ENCODE data around the gene FRY.
"Not testable (repeated sequence)": the region's sequence is repeated elsewhere in the genome, so short reads cannot be mapped to it uniquely, and the experiment has no call there.

The FRY gene

GRCh38 chr13:32041429-32041828, 9.9 kb downstream of the FRY start:
- DNase-seq (ENCODE audit: low spot score) = no peak

- no peak for DNase-seq (ENCODE audit: low spot score)
These were observed 11.0 kb downstream of the FRY start for GRCh38 chr13:32042551-32042950.

- no peak for DNase-seq (ENCODE audit: low spot score)
These were observed 12.9 kb downstream of the FRY start for GRCh38 chr13:32044446-32044845.

GRCh38 chr13:32045537-32045936, 14.0 kb downstream of the FRY start:
- no peak for DNase-seq (ENCODE audit: low spot score)

GRCh38 chr13:32045982-32046785, 14.6 kb downstream of the FRY start:
- no peak for DNase-seq (ENCODE audit: low spot score)

GRCh38 chr13:32047088-32047487, 15.5 kb downstream of the FRY start:
- DNase-seq (ENCODE audit: low spot score) = no peak

- DNase-seq (ENCODE audit: low spot score) = no peak
These were observed 16.2 kb downstream of the FRY start for GRCh38 chr13:32047793-32048192.

GRCh38 chr13:32048816-32049215, 17.2 kb downstream of the FRY start:
- DNase-seq (ENCODE audit: low spot score) = no peak

GRCh38 chr13:32051156-32051555, 19.6 kb downstream of the FRY start:
- DNase-seq (ENCODE audit: low spot score) = no peak

- DNase-seq (ENCODE audit: low spot score) = no peak
These were observed 24.7 kb downstream of the FRY start for GRCh38 chr13:32056316-32056715.

- not testable (repeated sequence) for DNase-seq (ENCODE audit: low spot score)
These were observed 25.8 kb downstream of the FRY start for GRCh38 chr13:32057325-32057724.

GRCh38 chr13:32059511-32059984, 28.0 kb downstream of the FRY start:
- DNase-seq (ENCODE audit: low spot score) = no peak

GRCh38 chr13:32060401-32060878, 28.9 kb downstream of the FRY start:
- no peak for DNase-seq (ENCODE audit: low spot score)

GRCh38 chr13:32063619-32064233, 32.2 kb downstream of the FRY start:
- DNase-seq (ENCODE audit: low spot score) = no peak

GRCh38 chr13:32067149-32067961, 35.8 kb downstream of the FRY start:
- DNase-seq (ENCODE audit: low spot score) = no peak

GRCh38 chr13:32068255-32068654, 36.7 kb downstream of the FRY start:
- DNase-seq (ENCODE audit: low spot score) = no peak

- DNase-seq (ENCODE audit: low spot score) = no peak
These were observed 41.7 kb downstream of the FRY start for GRCh38 chr13:32073180-32073864.

GRCh38 chr13:32075170-32075851, 43.7 kb downstream of the FRY start:
- no peak for DNase-seq (ENCODE audit: low spot score)

GRCh38 chr13:32079587-32079986, 48.0 kb downstream of the FRY start:
- DNase-seq (ENCODE audit: low spot score) = no peak

GRCh38 chr13:32080328-32080744, 48.8 kb downstream of the FRY start:
- no peak for DNase-seq (ENCODE audit: low spot score)

GRCh38 chr13:32081591-32081990, 50.0 kb downstream of the FRY start:
- DNase-seq (ENCODE audit: low spot score) = no peak

Measured in kidney capillary endothelial cell (primary cell).